Measurements from ENCODE around the gene FGF22. TPM values are rescaled to one million over a fixed set of nuclear protein-coding genes. Genes with fewer than 3 reads are reported as not detected.
"Not testable (repeated sequence)": the region's sequence is repeated elsewhere in the genome, so short reads cannot be mapped to it uniquely, and the experiment has no call there.

FGF22 gene
- total and polyA plus RNA-seq, 5 donors, result 0.15 to 0.34 (median 0.20) TPM; not detected in 1

DNA sequence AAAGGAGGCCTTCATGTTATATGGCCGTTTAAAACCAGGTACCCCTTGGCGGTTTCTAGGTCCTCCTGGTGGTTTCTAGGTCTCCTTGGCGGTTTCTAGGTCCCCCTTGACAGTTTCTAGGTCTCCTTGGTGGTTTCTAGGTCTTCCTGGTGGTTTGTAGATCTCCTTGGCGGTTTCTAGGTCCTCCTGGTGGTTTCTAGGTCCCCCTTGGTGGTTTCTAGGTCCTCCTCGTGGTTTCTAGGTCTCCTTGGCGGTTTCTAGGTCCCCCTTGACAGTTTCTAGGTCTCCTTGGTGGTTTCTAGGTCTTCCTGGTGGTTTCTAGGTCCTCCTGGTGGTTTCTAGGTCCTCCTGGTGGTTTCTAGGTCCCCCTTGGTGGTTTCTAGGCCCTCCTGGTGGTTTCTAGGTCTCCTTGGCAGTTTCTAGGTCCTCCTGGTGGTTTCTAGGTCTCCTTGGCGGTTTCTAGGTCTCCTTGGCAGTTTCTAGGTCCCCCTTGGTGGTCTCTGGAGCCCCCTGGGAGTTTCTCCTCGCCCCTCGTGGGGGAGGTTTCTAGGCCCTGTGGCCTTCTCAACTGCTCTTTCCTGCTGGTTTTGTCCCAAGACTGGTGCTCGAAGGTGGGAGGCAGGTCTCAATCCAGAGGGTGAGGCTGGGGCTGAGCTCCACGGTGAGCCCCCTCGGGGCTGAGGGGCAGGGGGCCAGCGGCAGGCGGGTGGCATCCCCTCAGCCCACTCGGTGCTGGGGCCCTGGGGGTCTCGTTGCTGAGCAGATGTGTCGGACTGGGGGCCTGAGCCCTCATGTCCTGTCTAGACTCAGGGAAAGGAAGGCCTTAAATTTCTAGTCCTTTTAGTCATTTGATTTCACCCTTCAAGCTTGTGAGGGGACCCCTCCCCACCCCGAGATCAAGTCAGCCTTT, 42.0 kb upstream of the FGF22 start:
- intact Hi-C loops (cut with DNase I), result no loop called here

GRCh38 chr19:601310-601709, 38.4 kb upstream of the FGF22 start:
- ATAC-seq (no peak), DNase-seq (no peak)
- Histone ChIP-seq H3K4me1 (ENCODE audit: control insufficient read depth, insufficient read depth, low read length) (no peaks in the 10 kb centered on the region), H3K27me3 (ENCODE audit: control insufficient read depth, insufficient read depth) (no peaks in the 10 kb centered on the region), H3K27ac (ENCODE audit: low read length) (no peak overlapping the region), H3K4me3 (ENCODE audit: low read length) (no peak overlapping the region), H3K9me3 (ENCODE audit: control insufficient read depth, low read length) (no peaks in the 10 kb centered on the region)
- intact Hi-C loops (cut with DNase I), result no loop called here
- 93% methylated on average over 28 of the region's 28 CpGs for WGBS

More for the DNA sequence above, 42.0 kb upstream of the FGF22 start:
- Histone ChIP-seq H3K27me3 (ENCODE audit: control insufficient read depth, insufficient read depth) (no peaks in the 10 kb centered on the region), H3K4me3 (ENCODE audit: low read length) (no peak overlapping the region), H3K4me1 (ENCODE audit: control insufficient read depth, insufficient read depth, low read length) (no peaks in the 10 kb centered on the region), H3K27ac (ENCODE audit: low read length) (no peak overlapping the region), H3K9me3 (ENCODE audit: control insufficient read depth, low read length) (no peaks in the 10 kb centered on the region)
- 80% methylated on average over 18 of the region's 18 CpGs for WGBS
- DNase-seq (no peak), ATAC-seq (no peak)

DNA sequence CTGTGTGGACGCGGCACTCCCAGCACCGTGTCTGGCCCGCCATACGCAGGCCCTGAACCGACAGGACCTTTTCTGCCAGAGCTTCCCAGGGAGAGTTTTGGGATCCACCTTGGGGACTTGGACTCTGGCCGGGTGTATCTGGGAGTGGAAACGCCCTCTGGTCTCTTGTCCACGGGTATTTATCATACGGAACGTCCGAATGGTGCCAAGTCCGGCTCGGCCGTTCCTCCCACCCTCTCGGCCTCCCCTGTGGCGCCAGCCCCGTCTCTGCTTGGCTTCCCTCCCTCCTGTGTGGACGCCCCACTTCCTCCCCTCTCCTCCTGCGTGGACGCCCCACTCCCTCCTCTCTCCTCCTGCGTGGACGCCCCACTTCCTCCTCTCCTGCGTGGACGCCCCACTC, 37.9 kb upstream of the FGF22 start:
- ATAC-seq (peak in 1 of 2 donors; percentile 29), DNase-seq (no peak)
- intact Hi-C loops (cut with DNase I), result no loop called here
- H3K27ac ChIP-seq (ENCODE audit: low read length), result no peak overlapping the region
- WGBS, result 76% methylated on average over 25 of the region's 25 CpGs
- H3K4me3 ChIP-seq (ENCODE audit: low read length), result no peak overlapping the region
- no peaks in the 10 kb centered on the region for H3K9me3 ChIP-seq (ENCODE audit: control insufficient read depth, low read length)
- H3K4me1 ChIP-seq (ENCODE audit: control insufficient read depth, insufficient read depth, low read length), result no peaks in the 10 kb centered on the region
- no peaks in the 10 kb centered on the region for H3K27me3 ChIP-seq (ENCODE audit: control insufficient read depth, insufficient read depth)

GRCh38 chr19:602391-603301, 37.0 kb upstream of the FGF22 start:
- H3K4me3 ChIP-seq (ENCODE audit: low read length), result no peak overlapping the region
- 78% methylated on average over 35 of the region's 35 CpGs for WGBS
- peak; percentile 57 to 63 for ATAC-seq
- H3K9me3 ChIP-seq (ENCODE audit: control insufficient read depth, low read length), result no peaks in the 10 kb centered on the region
- no peaks in the 10 kb centered on the region for H3K27me3 ChIP-seq (ENCODE audit: control insufficient read depth, insufficient read depth)
- H3K27ac ChIP-seq (ENCODE audit: low read length), result no peak overlapping the region
- no peak for DNase-seq
- H3K4me1 ChIP-seq (ENCODE audit: control insufficient read depth, insufficient read depth, low read length), result no peaks in the 10 kb centered on the region
- intact Hi-C loops (cut with DNase I), result no loop called here

DNA sequence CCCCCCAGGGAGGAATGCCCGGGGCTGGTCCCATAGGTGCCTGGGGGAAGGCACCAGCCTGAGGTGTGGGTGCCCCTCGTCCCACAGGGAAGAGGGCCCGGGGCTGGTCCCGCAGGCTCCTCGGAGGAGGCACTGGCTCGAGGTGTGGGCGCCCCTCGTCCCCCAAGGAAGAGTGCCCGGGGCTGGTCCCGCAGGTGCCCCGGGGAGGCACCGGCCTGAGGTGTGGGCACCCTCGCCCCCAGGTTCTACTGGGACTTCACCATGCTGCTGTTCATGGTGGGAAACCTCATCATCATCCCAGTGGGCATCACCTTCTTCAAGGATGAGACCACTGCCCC, 36.4 kb upstream of the FGF22 start:
- ATAC-seq; H3K27me3 ChIP-seq (ENCODE audit: control insufficient read depth, insufficient read depth); DNase-seq; intact Hi-C loops (cut with DNase I); H3K9me3 ChIP-seq (ENCODE audit: control insufficient read depth, low read length); H3K4me1 ChIP-seq (ENCODE audit: control insufficient read depth, insufficient read depth, low read length); H3K4me3 ChIP-seq (ENCODE audit: low read length); H3K27ac ChIP-seq (ENCODE audit: low read length): not testable (repeated sequence)
- 90% methylated on average over 13 of the region's 13 CpGs for WGBS

DNA sequence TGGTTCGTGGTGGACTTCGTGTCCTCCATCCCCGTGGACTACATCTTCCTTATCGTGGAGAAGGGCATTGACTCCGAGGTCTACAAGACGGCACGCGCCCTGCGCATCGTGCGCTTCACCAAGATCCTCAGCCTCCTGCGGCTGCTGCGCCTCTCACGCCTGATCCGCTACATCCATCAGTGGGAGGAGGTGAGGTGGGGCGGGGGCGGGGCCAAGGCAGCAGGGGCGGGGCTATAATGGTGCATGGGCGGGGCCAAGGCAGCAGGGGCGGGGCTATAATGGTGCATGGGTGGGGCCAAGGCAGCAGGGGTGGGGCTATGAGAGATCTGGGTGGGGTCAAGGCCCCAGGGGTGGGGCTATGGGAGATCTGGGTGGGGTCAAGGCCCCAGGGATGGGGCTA, 35.9 kb upstream of the FGF22 start:
- H3K9me3 ChIP-seq (ENCODE audit: control insufficient read depth, low read length); DNase-seq; H3K27ac ChIP-seq (ENCODE audit: low read length); ATAC-seq; intact Hi-C loops (cut with DNase I); H3K4me3 ChIP-seq (ENCODE audit: low read length); H3K4me1 ChIP-seq (ENCODE audit: control insufficient read depth, insufficient read depth, low read length); H3K27me3 ChIP-seq (ENCODE audit: control insufficient read depth, insufficient read depth): not testable (repeated sequence)
- 95% methylated on average over 20 of the region's 20 CpGs for WGBS

GRCh38 chr19:604355-604754, 35.3 kb upstream of the FGF22 start:
- no peak overlapping the region for H3K4me3 ChIP-seq (ENCODE audit: low read length)
- H3K9me3 ChIP-seq (ENCODE audit: control insufficient read depth, low read length), result no peaks in the 10 kb centered on the region
- intact Hi-C loops (cut with DNase I), result no loop called here
- H3K4me1 ChIP-seq (ENCODE audit: control insufficient read depth, insufficient read depth, low read length), result no peaks in the 10 kb centered on the region
- no peak for DNase-seq
- WGBS, result 88% methylated on average over 11 of the region's 11 CpGs
- ATAC-seq, result no peak
- H3K27ac ChIP-seq (ENCODE audit: low read length), result no peak overlapping the region
- H3K27me3 ChIP-seq (ENCODE audit: control insufficient read depth, insufficient read depth), result no peaks in the 10 kb centered on the region

DNA sequence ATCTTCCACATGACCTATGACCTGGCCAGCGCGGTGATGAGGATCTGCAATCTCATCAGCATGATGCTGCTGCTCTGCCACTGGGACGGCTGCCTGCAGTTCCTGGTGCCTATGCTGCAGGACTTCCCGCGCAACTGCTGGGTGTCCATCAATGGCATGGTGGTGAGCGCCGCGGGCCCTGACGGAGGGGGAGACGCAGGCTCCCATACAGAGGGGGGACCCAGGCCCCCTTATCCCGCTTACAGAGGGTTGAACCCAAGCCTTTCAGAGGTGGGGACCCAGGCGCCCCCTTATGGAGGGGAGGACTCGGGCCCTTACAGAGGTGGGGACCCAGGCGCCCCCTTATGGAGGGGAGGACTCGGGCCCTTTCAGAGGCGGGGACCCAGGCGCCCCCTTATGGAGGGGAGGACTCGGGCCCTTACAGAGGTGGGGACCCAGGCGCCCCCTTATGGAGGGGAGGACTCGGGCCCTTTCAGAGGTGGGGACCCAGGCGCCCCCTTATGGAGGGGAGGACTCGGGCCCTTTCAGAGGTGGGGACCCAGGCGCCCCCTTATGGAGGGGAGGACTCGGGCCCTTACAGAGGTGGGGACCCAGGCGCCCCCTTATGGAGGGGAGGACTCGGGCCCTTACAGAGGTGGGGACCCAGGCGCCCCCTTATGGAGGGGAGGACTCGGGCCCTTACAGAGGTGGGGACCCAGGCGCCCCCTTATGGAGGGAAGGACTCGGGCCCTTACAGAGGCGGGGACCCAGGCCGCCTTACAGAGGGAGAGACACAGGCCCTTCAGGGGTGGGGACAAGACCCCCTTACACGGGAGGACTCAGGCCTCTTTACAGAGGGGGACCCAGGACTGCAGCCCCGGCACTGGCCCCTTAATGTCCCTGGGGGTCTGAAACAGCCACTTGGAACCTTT, 34.4 kb upstream of the FGF22 start:
- H3K27ac ChIP-seq (ENCODE audit: low read length); DNase-seq; ATAC-seq; H3K4me3 ChIP-seq (ENCODE audit: low read length); H3K4me1 ChIP-seq (ENCODE audit: control insufficient read depth, insufficient read depth, low read length); intact Hi-C loops (cut with DNase I); H3K9me3 ChIP-seq (ENCODE audit: control insufficient read depth, low read length); H3K27me3 ChIP-seq (ENCODE audit: control insufficient read depth, insufficient read depth): not testable (repeated sequence)
- WGBS, result 88% methylated on average over 32 of the region's 34 CpGs

- WGBS, result 84% methylated on average over 30 of the region's 30 CpGs
- no peak overlapping the region for H3K4me3 ChIP-seq (ENCODE audit: low read length)
- H3K9me3 ChIP-seq (ENCODE audit: control insufficient read depth, low read length), result no peaks in the 10 kb centered on the region
- H3K27me3 ChIP-seq (ENCODE audit: control insufficient read depth, insufficient read depth), result no peaks in the 10 kb centered on the region
- ATAC-seq (no peak), DNase-seq (no peak)
- H3K27ac ChIP-seq (ENCODE audit: low read length), result no peak overlapping the region
- intact Hi-C loops (cut with DNase I), result no loop called here
- H3K4me1 ChIP-seq (ENCODE audit: control insufficient read depth, insufficient read depth, low read length), result no peaks in the 10 kb centered on the region
These were observed 32.2 kb upstream of the FGF22 start for GRCh38 chr19:607301-608154.
